C4-2B (cell line): Measurements from ENCODE around the gene FZD2.

Source experiments
- H3K27ac ChIP-seq: fragments of 450-650 bp; 2 replicates; pipeline ENCODE4 v1.5.1; 2017
- CTCF ChIP-seq: fragments of 450-650 bp; conservative IDR thresholded peaks from 2 replicates; pipeline ENCODE4 v1.5.1; 2017; ENCODE audit warnings: mild to moderate bottlenecking
- ZFX ChIP-seq: fragments of 450-650 bp; IDR thresholded peaks from 2 replicates; pipeline ENCODE4 v1.6.1; 2017

FZD2 gene

GRCh38 chr17:44540246-44541084 is 16.8 kb upstream of the FZD2 start:
- no peak overlapping the region for H3K27ac ChIP-seq

DNA sequence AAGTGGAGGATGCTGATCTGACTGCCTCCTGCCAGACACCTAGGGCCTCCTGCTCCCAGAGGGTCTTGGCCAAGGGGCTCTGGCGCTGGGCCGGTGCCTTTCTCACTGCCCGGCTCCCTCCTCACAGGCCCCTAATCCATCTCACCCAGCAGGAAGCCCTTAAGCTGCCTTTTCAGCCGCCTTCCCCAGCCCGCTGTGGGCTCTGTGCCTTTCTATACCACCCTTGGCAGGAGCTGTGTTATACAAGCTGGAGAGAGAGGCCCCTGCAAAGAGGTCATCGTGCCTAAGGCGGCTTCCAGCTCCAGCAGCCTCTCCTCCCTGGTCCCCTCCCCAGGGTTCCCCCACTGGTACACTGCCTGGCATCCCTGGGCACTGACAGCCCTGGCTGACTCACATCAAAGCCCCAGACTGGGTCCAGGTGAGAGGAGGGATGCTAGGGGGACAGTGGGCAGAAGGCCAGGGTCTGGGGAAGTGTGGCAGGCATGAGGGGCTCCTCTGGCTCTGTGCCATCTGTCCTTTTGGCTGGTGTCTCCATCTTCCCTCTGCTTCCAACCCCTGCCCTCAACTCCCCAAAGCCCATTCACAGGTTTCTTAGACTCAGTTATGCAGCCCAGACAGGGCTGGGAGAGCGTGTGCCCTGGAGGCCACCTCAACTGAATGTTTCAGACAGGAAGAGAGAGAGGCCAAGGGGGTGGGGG is 15.3 kb upstream of the FZD2 start:
- TF ChIP-seq CTCF = no peak
- no peak for TF ChIP-seq ZFX
- no peak overlapping the region for H3K27ac ChIP-seq

More at GRCh38 chr17:44540246-44541084, 16.8 kb upstream of the FZD2 start:
- TF ChIP-seq ZFX (no peak), CTCF (no peak)

GRCh38 chr17:44543213-44543904 is 13.9 kb upstream of the FZD2 start:
- no peak overlapping the region for H3K27ac ChIP-seq
- TF ChIP-seq CTCF (no peak), ZFX (no peak)

GRCh38 chr17:44543905-44544523 is 13.3 kb upstream of the FZD2 start:
- H3K27ac ChIP-seq = no peak overlapping the region
- TF ChIP-seq CTCF (no peak), ZFX (no peak)

DNA sequence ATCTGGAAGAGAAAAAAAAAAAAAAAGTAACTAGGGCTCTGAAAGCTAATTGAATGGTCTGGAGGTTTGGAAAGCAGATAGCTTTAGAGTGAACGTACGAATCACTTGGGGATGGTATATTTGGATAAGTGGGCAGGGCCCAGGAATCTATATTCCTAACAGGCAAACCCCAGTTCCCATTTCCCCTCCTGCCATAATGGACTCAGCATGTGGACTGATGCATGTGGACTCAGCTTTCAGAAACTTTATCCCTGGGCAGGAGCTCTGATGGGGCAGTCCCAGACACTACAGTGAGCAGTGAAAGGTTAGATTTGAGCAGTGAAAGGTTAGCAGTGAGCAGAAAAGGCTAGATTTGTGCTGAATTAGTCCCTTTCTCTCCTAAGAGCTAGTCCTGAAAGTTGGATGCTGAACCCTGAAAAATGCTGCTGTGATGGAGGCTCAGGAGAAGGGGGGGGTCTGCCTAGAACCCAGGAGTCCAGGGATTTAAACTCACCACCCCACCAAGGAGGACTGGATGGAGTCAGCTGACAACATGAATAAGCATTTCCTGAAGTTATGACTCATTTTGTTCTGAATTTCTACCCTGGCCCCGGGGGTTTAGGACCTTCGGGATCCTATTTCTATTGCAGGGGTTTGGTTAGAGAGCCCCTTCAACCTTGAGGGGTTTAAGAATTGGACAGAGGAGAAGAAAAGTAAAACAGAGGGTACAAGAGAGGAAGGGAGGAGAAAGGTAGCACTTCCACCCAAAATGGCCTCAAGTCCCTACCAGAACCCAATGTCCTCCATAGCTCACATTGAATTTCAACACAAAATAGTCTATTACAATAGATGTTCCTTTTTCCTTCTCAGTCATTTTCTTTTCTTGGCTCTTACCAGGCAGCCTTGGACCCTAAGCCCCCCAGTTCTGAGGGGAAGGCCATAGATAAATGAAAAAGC is 10.3 kb upstream of the FZD2 start:
- no peak overlapping the region for H3K27ac ChIP-seq
- no peak for TF ChIP-seq CTCF
- no peak for TF ChIP-seq ZFX

DNA sequence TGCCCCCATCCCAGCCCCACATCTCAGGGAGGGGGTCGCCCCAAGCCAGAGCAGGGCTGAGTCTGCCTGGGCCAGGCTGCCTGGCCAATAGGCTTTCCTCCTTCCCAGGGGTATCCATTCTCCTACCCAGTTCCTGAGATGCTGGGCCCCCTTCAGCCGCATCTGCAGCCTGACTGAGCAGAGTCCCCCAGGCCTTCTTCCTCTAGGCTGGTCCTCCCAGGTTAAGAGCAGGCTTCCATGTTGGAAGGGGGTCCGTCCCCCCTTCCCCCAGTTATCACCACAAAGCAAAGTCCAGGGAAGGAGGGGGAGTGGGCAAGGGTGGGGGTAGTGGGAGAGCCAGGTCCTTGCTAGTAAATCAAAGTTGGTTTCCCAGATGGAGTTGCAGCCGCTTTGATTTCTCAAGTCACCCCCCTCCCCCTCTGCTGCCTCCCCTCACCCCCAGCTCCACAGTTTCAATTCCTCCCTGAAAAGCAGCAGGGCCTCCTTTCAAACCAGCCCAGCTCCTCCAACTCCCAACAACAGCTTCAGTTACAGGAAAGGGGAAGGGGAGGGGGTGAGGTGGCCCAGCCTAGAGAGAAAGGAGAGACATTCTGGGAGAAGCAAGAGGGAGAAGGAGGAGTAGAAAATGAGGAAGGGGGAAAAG is 9.5 kb upstream of the FZD2 start:
- no peak overlapping the region for H3K27ac ChIP-seq

More for the DNA sequence above, 9.5 kb upstream of the FZD2 start:
- TF ChIP-seq ZFX = no peak
- TF ChIP-seq CTCF = no peak
